MV-4-11 (cell line): Measurements from ENCODE around the gene OLFM1.

Experiments used
- DNase-seq: peaks from one replicate; lab custom pipeline; 2025; lab: John Stamatoyannopoulos, UW

The OLFM1 gene

GRCh38 chr9:135087489-135087792, at the start of gene OLFM1:
TSS of gene OLFM1 (plus strand) at chr9:135087668. CDS start at chr9:135087990, 322 bp downstream.
- no peak for DNase-seq

GRCh38 chr9:135038331-135038730, 49.1 kb upstream of the OLFM1 start:
- no peak for DNase-seq

- no peak for DNase-seq
Observed at GRCh38 chr9:135038826-135039225, 48.6 kb upstream of the OLFM1 start.

- DNase-seq, result no peak
Observed at GRCh38 chr9:135039266-135039870, 48.1 kb upstream of the OLFM1 start.

- no peak for DNase-seq
Observed at GRCh38 chr9:135039916-135040645, 47.4 kb upstream of the OLFM1 start.

- no peak for DNase-seq
Observed at GRCh38 chr9:135040892-135041291, 46.6 kb upstream of the OLFM1 start.

GRCh38 chr9:135043345-135043744, 44.1 kb upstream of the OLFM1 start:
- DNase-seq, result no peak

- no peak for DNase-seq
Observed at GRCh38 chr9:135045264-135045927, 42.1 kb upstream of the OLFM1 start.

- DNase-seq, result no peak
Observed at GRCh38 chr9:135045928-135046738, 41.3 kb upstream of the OLFM1 start.

- no peak for DNase-seq
Observed at GRCh38 chr9:135046739-135047350, 40.6 kb upstream of the OLFM1 start.

- DNase-seq, result no peak
Observed at GRCh38 chr9:135047521-135047920, 39.9 kb upstream of the OLFM1 start.

- DNase-seq, result no peak
Observed at GRCh38 chr9:135048046-135048757, 39.3 kb upstream of the OLFM1 start.

- no peak for DNase-seq
Observed at GRCh38 chr9:135048758-135049444, 38.6 kb upstream of the OLFM1 start.

GRCh38 chr9:135049460-135049859, 38.0 kb upstream of the OLFM1 start:
- DNase-seq, result no peak

GRCh38 chr9:135050072-135050990, 37.1 kb upstream of the OLFM1 start:
- DNase-seq, result no peak

- DNase-seq, result no peak
Observed at GRCh38 chr9:135051316-135052038, 36.0 kb upstream of the OLFM1 start.

GRCh38 chr9:135053133-135053532, 34.3 kb upstream of the OLFM1 start:
- DNase-seq, result peak; percentile 61

GRCh38 chr9:135055181-135055580, 32.3 kb upstream of the OLFM1 start:
- DNase-seq, result no peak

- DNase-seq, result no peak
Observed at GRCh38 chr9:135056541-135056940, 30.9 kb upstream of the OLFM1 start.
